Gastroesophageal sphincter (tissue), 3 donors: ENCODE data around the gene CFDP1.

ENCODE experiments used
- EP300 ChIP-seq: sonication (generic); formaldehyde crosslinking; IDR thresholded peaks from one replicate; pipeline ENCODE4 v1.6.1; 2017; ENCODE audit warnings: antibody characterized with exemption, mild to moderate bottlenecking
- POLR2A ChIP-seq, 2 donors: fragments of 450-650 bp; IDR thresholded peaks; one replicate each; pipeline ENCODE4 v1.6.1; 2017; ENCODE audit warnings: antibody characterized with exemption in 2 of 2, mild to moderate bottlenecking in 2 of 2, moderate library complexity in 1 of 2
- POLR2AphosphoS5 ChIP-seq: sonication (generic); formaldehyde crosslinking; IDR thresholded peaks from one replicate; pipeline ENCODE4 v1.6.1; 2017; ENCODE audit warnings: antibody characterized with exemption
- TF ChIP-seq, protein P1 (sequence below), 4 experiments: fragments of 200-600 bp in 2 of 4; fragments of 450-650 bp in 2 of 4; sonication (generic) in 1 of 4; IDR thresholded peaks; one replicate each; pipeline ENCODE4 v1.5.1; 2017 to 2019; ENCODE audit warnings: antibody characterized with exemption in 4 of 4, mild to moderate bottlenecking in 2 of 4, moderate library complexity in 2 of 4

DNA sequence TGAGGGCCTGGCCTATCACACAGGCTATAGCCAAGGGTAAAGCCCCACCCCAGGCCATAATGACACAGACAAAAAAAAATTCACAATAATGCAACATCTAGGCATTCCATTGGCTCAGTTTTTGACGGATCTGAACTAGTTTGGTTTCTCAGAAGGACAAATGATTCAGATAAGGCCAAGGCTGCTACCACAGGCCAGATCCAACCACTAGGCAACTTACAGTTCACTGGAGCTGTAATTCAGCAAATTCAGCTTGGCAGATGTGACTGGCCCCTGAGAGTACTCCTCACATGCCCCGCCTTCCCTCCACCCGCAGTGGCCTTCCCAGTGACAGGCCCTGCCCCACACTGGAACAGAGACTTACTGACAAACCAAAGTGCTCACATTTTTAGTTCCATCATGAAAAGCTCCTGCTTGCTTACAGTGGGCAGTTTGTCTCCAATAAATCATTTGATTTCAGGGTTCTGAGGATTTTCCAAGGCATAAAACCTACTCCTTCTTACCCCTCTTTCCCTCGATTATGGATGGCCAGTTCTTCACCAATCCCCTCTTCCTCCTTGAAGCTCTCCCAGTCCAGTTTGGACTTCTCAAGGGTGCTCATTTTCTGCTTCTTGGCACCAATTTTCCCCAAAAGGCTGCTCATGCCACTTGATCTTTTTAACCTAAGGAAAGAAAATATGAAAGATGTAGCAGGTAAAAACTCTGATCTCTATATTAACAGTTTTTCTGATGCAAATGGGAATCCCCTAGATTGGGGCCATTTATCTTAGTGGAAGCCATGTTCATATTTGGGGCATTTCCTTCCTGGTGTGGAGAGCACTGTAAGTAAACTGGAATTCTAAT lies 128.6 kb downstream of the CFDP1 start:
- TF ChIP-seq POLR2A (IDR thresholded peaks at IDR 0.05) (no peak), POLR2AphosphoS5 (no peak), EP300 (no peak)
- TF ChIP-seq, protein P1, sequence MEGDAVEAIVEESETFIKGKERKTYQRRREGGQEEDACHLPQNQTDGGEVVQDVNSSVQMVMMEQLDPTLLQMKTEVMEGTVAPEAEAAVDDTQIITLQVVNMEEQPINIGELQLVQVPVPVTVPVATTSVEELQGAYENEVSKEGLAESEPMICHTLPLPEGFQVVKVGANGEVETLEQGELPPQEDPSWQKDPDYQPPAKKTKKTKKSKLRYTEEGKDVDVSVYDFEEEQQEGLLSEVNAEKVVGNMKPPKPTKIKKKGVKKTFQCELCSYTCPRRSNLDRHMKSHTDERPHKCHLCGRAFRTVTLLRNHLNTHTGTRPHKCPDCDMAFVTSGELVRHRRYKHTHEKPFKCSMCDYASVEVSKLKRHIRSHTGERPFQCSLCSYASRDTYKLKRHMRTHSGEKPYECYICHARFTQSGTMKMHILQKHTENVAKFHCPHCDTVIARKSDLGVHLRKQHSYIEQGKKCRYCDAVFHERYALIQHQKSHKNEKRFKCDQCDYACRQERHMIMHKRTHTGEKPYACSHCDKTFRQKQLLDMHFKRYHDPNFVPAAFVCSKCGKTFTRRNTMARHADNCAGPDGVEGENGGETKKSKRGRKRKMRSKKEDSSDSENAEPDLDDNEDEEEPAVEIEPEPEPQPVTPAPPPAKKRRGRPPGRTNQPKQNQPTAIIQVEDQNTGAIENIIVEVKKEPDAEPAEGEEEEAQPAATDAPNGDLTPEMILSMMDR (IDR thresholded peaks at IDR 0.05) = no peak
